HepG2 (cell line): ENCODE measurements around the gene ALG11. TPM values are rescaled to one million over a fixed set of nuclear protein-coding genes. Genes with fewer than 3 reads are reported as not detected.
A peak's percentile ranks its signal among the peaks of the same experiment; 100 is the strongest.

Experiments used
- ATAC-seq: fragments of 200-7000 bp; cut with Tn5 transposase; 3 replicates; pipeline ENCODE4 v1.9.1; 2020; ENCODE audit warnings: mild to moderate bottlenecking, moderate library complexity
- BruUV-seq: library from RNA; stranded (reverse); fragments of 400-500 nt; replicated peaks from 2 replicates; lab custom pipeline; 2021; lab: Mats Ljungman, UMichigan
- CTCF ChIA-PET: fragments of 300-600 bp; formaldehyde crosslinking; extraction: SDS; loops from one replicate; lab custom pipeline; 2021; ENCODE audit warnings: low total read pairs, inconsistent platforms, low intra/inter-chr PET ratio; lab: Yijun Ruan, JAX
- POLR2A ChIA-PET: fragments of 350-600 bp; sonication (Branson Sonifier 250); formaldehyde crosslinking; loops from one replicate; lab custom pipeline; 2020; ENCODE audit warnings: antibody characterized with exemption, inconsistent platforms; lab: Yijun Ruan, JAX
- DNase-seq: peaks from one replicate; pipeline ENCODE4 v3.0.0-alpha.2; 2015; ENCODE audit warnings: low spot score
- FAIRE-seq: peaks from 3 replicates; lab custom pipeline; 2011; peaks lifted over from hg19 to GRCh38; lab: Jason Lieb, UNC
- H2AFZ ChIP-seq: one replicate; pipeline ENCODE4 v1.6.1; 2011; ENCODE audit warnings: low read length, inconsistent platforms
- H3K27ac ChIP-seq: fragments of 300-600 bp; 3 replicates; pipeline ENCODE4 v1.8.0; 2011; ENCODE audit warnings: mixed run types, mild to moderate bottlenecking, mixed read lengths, low read length, inconsistent platforms; ENCODE audit not compliant: insufficient read depth; ENCODE audit errors: extremely low read length
- H3K27me3 ChIP-seq, 2 experiments: fragments of 200-600 bp in 1 of 2; 2 replicates in 1 of 2; 3 replicates in 1 of 2; pipeline versions ENCODE4 v1.6.0 to v1.8.0; 2011; ENCODE audit warnings: low read length in 2 of 2, mild to moderate bottlenecking in 2 of 2, moderate library complexity in 2 of 2, inconsistent platforms in 1 of 2; ENCODE audit not compliant: insufficient read depth in 2 of 2, control insufficient read depth in 1 of 2
- H3K36me3 ChIP-seq, 2 experiments: fragments of 200-600 bp in 1 of 2; replicated peaks in 1 of 2; 2 replicates in 1 of 2; 3 replicates in 1 of 2; pipeline versions ENCODE4 v1.5.1 to v1.8.0; 2011; ENCODE audit warnings: low read length in 2 of 2, inconsistent platforms in 1 of 2; ENCODE audit not compliant: insufficient read depth in 2 of 2, control insufficient read depth in 1 of 2
- H3K4me1 ChIP-seq: 2 replicates; pipeline ENCODE4 v1.5.1; 2012; ENCODE audit warnings: low read length, inconsistent platforms; ENCODE audit not compliant: insufficient read depth
- H3K4me2 ChIP-seq: 2 replicates; pipeline ENCODE4 v1.6.0; 2011; ENCODE audit warnings: low read depth, low read length, inconsistent platforms
- H3K4me3 ChIP-seq, 3 experiments: fragments of 200-600 bp in 1 of 3; sonication (generic), shearing (Covaris generic) in 1 of 3; replicated peaks in 1 of 3; 2 replicates each; pipeline ENCODE4 v1.5.1; 2011 to 2016; ENCODE audit warnings: low read length in 3 of 3, inconsistent platforms in 2 of 3, low read depth in 2 of 3, mild to moderate bottlenecking in 2 of 3, control low read depth in 1 of 3, mixed read lengths in 1 of 3; ENCODE audit not compliant: insufficient read depth in 1 of 3
- H3K79me2 ChIP-seq: one replicate; pipeline ENCODE4 v1.6.1; 2011; ENCODE audit warnings: low read length, inconsistent platforms; ENCODE audit not compliant: insufficient read depth
- H3K9ac ChIP-seq: 2 replicates; pipeline ENCODE4 v1.6.0; 2011; ENCODE audit warnings: mild to moderate bottlenecking, low read depth, low read length, inconsistent platforms; ENCODE audit not compliant: insufficient read depth
- H3K9me3 ChIP-seq: 2 replicates; pipeline ENCODE4 v1.5.1; 2012; ENCODE audit warnings: mild to moderate bottlenecking, low read length
- H4K20me1 ChIP-seq: 2 replicates; pipeline ENCODE4 v1.6.0; 2011; ENCODE audit warnings: inconsistent platforms, mild to moderate bottlenecking, low read length, moderate library complexity; ENCODE audit not compliant: insufficient read depth
- HDAC2 ChIP-seq: sonication (generic); formaldehyde crosslinking; IDR thresholded peaks from 2 replicates; pipeline ENCODE4 v1.4.0; 2020; ENCODE audit warnings: missing genetic modification reagents
- KDM6A ChIP-seq: IDR thresholded peaks from 2 replicates; pipeline ENCODE4 v1.6.1; 2016; ENCODE audit warnings: low read depth
- NKX3-1 ChIP-seq: sonication (generic); formaldehyde crosslinking; IDR thresholded peaks from 2 replicates; pipeline ENCODE4 v1.5.0; 2020; ENCODE audit warnings: missing genetic modification reagents
- NONO ChIP-seq, 2 experiments: fragments of 450-650 bp in 1 of 2; sonication (generic) in 1 of 2; formaldehyde crosslinking in 1 of 2; IDR thresholded peaks in 1 of 2; conservative IDR thresholded peaks in 1 of 2; 2 replicates each; pipeline versions ENCODE4 v1.6.1 to v1.8.0; 2017 to 2022; ENCODE audit warnings: mild to moderate bottlenecking in 1 of 2, missing genetic modification reagents in 1 of 2, moderate library complexity in 1 of 2
- PPARG ChIP-seq: conservative IDR thresholded peaks from 2 replicates; pipeline ENCODE4 v1.6.1; 2016; ENCODE audit warnings: missing biosample characterization, missing genetic modification reagents
- SIN3B ChIP-seq: fragments of 150-350 bp; IDR thresholded peaks from 2 replicates; pipeline ENCODE4 v1.6.1; 2014; ENCODE audit warnings: low read length
- ZFX ChIP-seq: sonication (generic); formaldehyde crosslinking; IDR thresholded peaks from 2 replicates; pipeline ENCODE4 v1.4.0; 2020; ENCODE audit warnings: mild to moderate bottlenecking, low read depth, missing genetic modification reagents, moderate library complexity
- ZNF253 ChIP-seq: sonication (generic); formaldehyde crosslinking; IDR thresholded peaks from 2 replicates; pipeline ENCODE4 v1.8.0; 2022; ENCODE audit warnings: mild to moderate bottlenecking, missing genetic modification reagents, borderline replicate concordance
- ZNF326 ChIP-seq: sonication (generic); formaldehyde crosslinking; IDR thresholded peaks from 2 replicates; pipeline ENCODE4 v1.4.0; 2020; ENCODE audit warnings: missing genetic modification reagents, borderline replicate concordance
- ZNF331 ChIP-seq: sonication (generic); formaldehyde crosslinking; IDR thresholded peaks from 2 replicates; pipeline ENCODE4 v1.4.0; 2020; ENCODE audit warnings: missing genetic modification reagents
- ZNF629 ChIP-seq: sonication (generic); formaldehyde crosslinking; conservative IDR thresholded peaks from 2 replicates; pipeline ENCODE4 v1.5.0; 2020; ENCODE audit warnings: missing genetic modification reagents
- ZNF644 ChIP-seq: IDR thresholded peaks from 2 replicates; pipeline ENCODE4 v1.6.1; 2016; ENCODE audit warnings: low read depth
- WGBS: methylation state at CpG from one replicate; pipeline ENCODE4 v1.1.6; 2017; ENCODE audit warnings: low lambda C conversion rate; 5-methylcytosine and 5-hydroxymethylcytosine counted together
- in situ Hi-C: cut with HindIII; loops from 2 replicates; pipeline ENCODE4 v1.10.0; 2017; ENCODE audit warnings: low pct_unique_long_range_greater_than_20kb; ENCODE audit not compliant: extremely low pct_ligation_motif_present
- intact Hi-C: fragments of 100-400 bp; cut with micrococcal nuclease; formaldehyde crosslinking; loops from one replicate; pipeline ENCODE4 v1.10.0; 2022; ENCODE audit not compliant: unreplicated experiment
- polyA plus RNA-seq, 8 experiments: library from polyadenylated mRNA; depleted of rRNA in 3 of 8; stranded (reverse) in 7 of 8; unstranded in 1 of 8; fragments of >200 nt; fragmentation: Illumina TruSeq in 4 of 8; extraction: Trizol in 4 of 8; gene quantifications; 2 replicates each; pipeline versions ENCODE4 v1.2.1 to v1.2.3, GENCODE V29; 2011 to 2016; ENCODE audit warnings: low read depth in 4 of 8, missing spikeins in 1 of 8, mixed read lengths in 1 of 8; ENCODE audit not compliant: insufficient read depth in 1 of 8
- total RNA-seq, 5 experiments: library from RNA; depleted of rRNA; stranded (reverse); fragments of >200 nt; fragmentation: Illumina TruSeq; extraction: Trizol; gene quantifications; 2 replicates each; pipeline ENCODE4 v1.2.3, GENCODE V29; 2016; ENCODE audit warnings: low read depth in 1 of 5
- TF ChIP-seq, protein P1 (sequence below): sonication (generic); formaldehyde crosslinking; IDR thresholded peaks from 2 replicates; pipeline ENCODE4 v1.8.1; 2023; ENCODE audit warnings: mild to moderate bottlenecking, moderate library complexity, missing genetic modification reagents
- TF ChIP-seq, protein P2 (sequence below): IDR thresholded peaks from 2 replicates; pipeline ENCODE4 v1.6.1; 2016; ENCODE audit warnings: control low read depth
- TF ChIP-seq, protein P3 (sequence below): sonication (generic); formaldehyde crosslinking; IDR thresholded peaks from 2 replicates; pipeline ENCODE4 v1.5.0; 2020; ENCODE audit warnings: mild to moderate bottlenecking, missing genetic modification reagents
- TF ChIP-seq, protein P4 (sequence below): fragments of 450-650 bp; IDR thresholded peaks from 2 replicates; pipeline ENCODE4 v1.6.1; 2017; ENCODE audit warnings: mild to moderate bottlenecking

ALG11 gene
- total and polyA plus RNA-seq, 2 of the 13 experiments (the other 11 are each of a cell fraction or from before 2014, with no cell fraction given): 14.7 to 27.9 TPM

DNA sequence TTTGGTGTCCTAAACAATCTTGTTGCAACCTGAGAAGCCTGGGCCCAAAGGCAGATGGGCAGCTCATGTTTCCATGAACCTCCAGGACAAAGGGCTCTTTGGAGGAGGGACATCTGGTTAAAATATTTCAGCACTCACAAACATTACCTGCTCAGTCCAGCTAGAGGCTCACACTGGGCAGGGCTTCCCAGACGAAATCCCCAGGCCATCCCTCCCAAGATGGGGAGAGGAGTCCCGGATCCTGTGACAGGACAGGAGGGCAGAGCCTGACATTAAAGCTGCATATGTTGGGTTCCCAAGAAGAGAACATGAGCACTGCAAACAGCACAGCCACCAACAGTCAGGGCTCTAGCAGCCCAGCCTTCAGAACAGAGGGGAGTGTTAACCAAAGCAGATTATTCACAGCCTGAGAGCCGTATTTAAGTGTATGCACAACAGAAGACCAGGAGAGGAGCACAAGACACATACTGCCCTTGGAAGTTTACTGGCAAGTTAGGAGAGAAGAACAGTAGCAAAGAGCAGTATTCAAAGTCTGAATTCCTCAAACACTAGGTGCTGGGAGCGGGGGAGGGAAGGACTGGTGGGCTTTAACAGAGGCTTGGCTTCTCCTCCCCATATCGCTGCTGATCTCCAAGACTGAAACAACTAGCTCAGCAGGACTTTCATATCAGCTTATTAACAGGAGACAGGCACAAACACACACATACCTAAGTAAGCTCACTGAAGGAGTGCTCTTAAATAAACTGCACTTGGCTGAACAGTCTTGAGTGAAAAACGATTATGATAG, 13.3 kb upstream of the ALG11 start:
- intact Hi-C loops: no loop called here
- no TSS peak for BruUV-seq
- peak overlapping the region; percentile 79 for H3K27ac ChIP-seq
- 27% methylated on average over 4 of the region's 6 CpGs for WGBS
- H3K36me3 ChIP-seq: peaks cover 0 to 6% of the 10 kb centered on the region in 2 experiments; a peak in 2 of 5 replicates
- H3K79me2 ChIP-seq: peaks cover 97% of the 10 kb centered on the region
- CTCF ChIA-PET: interaction anchor here (1.4 to 1.8 kb wide), 2 partner anchors 27 to 129 kb away, joined by 3 to 8 read pairs; partner anchors contain the start of gene NEK5
- peak overlapping the region in 2 of 3 experiments; percentile 14 to 52; a peak in 3 of 6 replicates for H3K4me3 ChIP-seq
- FAIRE-seq (peak; percentile 76), DNase-seq (peak; percentile 77), ATAC-seq (peak; percentile 79)
- H3K9me3 ChIP-seq: no peaks in the 10 kb centered on the region
- peak overlapping the region; percentile 41 for H3K9ac ChIP-seq
- H3K4me2 ChIP-seq: peak overlapping the region; percentile 75
- in situ Hi-C loops: no loop called here
- H3K27me3 ChIP-seq: no peaks in the 10 kb centered on the region
- H4K20me1 ChIP-seq: peaks cover 34% of the 10 kb centered on the region
- H3K4me1 ChIP-seq: peaks cover 93% of the 10 kb centered on the region
- POLR2A ChIA-PET: interaction anchor here (1.0 to 3.4 kb wide), 9 partner anchors 9 to 129 kb away, joined by 3 to 32 read pairs (median 12); partner anchors contain the start of genes ALG11, ATP7B and NEK5
- no peak overlapping the region for H2AFZ ChIP-seq
- TF ChIP-seq, protein P1, sequence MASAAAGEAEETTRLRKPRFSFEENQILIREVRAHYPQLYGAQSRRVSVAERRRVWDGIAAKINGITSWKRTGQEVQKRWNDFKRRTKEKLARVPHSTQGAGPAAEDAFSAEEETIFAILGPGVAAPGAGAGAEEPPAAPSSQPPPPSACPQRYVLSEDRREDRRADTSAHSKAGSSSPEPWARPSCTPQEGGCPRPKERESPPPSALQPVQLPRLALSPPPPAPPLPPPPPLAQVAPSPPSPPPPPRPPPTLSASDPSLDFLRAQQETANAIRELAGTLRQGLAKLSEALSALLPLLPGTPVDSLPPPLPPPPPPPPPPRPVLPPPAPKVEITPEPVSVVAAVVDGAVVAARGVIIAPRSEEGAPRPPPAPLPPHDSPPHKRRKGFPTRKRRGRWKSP: peak; percentile 36; the same call in 1 of the 2 replicates
- TF ChIP-seq ZNF331 (CRISPR knock-in tag) (0 out of 2 replicates have a peak, but pooled peaks have one; percentile 33), PPARG (CRISPR knock-in tag) (0 out of 2 replicates have a peak, but pooled peaks have one; percentile 41), ZNF629 (CRISPR knock-in tag) (no peak), NONO (IDR thresholded peaks at IDR 0.05) (no peak), NONO (CRISPR knock-in tag; conservative IDR thresholded peaks at IDR 0.05) (no peak), KDM6A (CRISPR knock-in tag) (0 out of 2 replicates have a peak, but pooled peaks have one; percentile 9), NKX3-1 (0 out of 2 replicates have a peak, but pooled peaks have one; percentile 44), ZNF253 (CRISPR knock-in tag) (no peak), HDAC2 (0 out of 2 replicates have a peak, but pooled peaks have one; percentile 28), ZNF644 (CRISPR knock-in tag) (0 out of 2 replicates have a peak, but pooled peaks have one; percentile 26), ZNF326 (no peak), ZFX (CRISPR knock-in tag) (peak; percentile 31; the same call in 1 of the 2 replicates), SIN3B (no peak)
- TF ChIP-seq, protein P2, sequence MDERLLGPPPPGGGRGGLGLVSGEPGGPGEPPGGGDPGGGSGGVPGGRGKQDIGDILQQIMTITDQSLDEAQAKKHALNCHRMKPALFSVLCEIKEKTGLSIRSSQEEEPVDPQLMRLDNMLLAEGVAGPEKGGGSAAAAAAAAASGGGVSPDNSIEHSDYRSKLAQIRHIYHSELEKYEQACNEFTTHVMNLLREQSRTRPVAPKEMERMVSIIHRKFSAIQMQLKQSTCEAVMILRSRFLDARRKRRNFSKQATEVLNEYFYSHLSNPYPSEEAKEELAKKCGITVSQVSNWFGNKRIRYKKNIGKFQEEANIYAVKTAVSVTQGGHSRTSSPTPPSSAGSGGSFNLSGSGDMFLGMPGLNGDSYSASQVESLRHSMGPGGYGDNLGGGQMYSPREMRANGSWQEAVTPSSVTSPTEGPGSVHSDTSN (CRISPR knock-in tag): no peak
- TF ChIP-seq, protein P3, sequence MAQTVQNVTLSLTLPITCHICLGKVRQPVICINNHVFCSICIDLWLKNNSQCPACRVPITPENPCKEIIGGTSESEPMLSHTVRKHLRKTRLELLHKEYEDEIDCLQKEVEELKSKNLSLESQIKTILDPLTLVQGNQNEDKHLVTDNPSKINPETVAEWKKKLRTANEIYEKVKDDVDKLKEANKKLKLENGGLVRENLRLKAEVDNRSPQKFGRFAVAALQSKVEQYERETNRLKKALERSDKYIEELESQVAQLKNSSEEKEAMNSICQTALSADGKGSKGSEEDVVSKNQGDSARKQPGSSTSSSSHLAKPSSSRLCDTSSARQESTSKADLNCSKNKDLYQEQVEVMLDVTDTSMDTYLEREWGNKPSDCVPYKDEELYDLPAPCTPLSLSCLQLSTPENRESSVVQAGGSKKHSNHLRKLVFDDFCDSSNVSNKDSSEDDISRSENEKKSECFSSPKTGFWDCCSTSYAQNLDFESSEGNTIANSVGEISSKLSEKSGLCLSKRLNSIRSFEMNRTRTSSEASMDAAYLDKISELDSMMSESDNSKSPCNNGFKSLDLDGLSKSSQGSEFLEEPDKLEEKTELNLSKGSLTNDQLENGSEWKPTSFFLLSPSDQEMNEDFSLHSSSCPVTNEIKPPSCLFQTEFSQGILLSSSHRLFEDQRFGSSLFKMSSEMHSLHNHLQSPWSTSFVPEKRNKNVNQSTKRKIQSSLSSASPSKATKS: no peak
- TF ChIP-seq, protein P4, sequence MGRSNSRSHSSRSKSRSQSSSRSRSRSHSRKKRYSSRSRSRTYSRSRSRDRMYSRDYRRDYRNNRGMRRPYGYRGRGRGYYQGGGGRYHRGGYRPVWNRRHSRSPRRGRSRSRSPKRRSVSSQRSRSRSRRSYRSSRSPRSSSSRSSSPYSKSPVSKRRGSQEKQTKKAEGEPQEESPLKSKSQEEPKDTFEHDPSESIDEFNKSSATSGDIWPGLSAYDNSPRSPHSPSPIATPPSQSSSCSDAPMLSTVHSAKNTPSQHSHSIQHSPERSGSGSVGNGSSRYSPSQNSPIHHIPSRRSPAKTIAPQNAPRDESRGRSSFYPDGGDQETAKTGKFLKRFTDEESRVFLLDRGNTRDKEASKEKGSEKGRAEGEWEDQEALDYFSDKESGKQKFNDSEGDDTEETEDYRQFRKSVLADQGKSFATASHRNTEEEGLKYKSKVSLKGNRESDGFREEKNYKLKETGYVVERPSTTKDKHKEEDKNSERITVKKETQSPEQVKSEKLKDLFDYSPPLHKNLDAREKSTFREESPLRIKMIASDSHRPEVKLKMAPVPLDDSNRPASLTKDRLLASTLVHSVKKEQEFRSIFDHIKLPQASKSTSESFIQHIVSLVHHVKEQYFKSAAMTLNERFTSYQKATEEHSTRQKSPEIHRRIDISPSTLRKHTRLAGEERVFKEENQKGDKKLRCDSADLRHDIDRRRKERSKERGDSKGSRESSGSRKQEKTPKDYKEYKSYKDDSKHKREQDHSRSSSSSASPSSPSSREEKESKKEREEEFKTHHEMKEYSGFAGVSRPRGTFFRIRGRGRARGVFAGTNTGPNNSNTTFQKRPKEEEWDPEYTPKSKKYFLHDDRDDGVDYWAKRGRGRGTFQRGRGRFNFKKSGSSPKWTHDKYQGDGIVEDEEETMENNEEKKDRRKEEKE: no peak
